NCI-H2029 (cell line): ENCODE results near the gene CDH11.

Experiments
- DNase-seq: peaks from one replicate; lab custom pipeline; 2025; lab: John Stamatoyannopoulos, UW

CDH11 gene, protein sequence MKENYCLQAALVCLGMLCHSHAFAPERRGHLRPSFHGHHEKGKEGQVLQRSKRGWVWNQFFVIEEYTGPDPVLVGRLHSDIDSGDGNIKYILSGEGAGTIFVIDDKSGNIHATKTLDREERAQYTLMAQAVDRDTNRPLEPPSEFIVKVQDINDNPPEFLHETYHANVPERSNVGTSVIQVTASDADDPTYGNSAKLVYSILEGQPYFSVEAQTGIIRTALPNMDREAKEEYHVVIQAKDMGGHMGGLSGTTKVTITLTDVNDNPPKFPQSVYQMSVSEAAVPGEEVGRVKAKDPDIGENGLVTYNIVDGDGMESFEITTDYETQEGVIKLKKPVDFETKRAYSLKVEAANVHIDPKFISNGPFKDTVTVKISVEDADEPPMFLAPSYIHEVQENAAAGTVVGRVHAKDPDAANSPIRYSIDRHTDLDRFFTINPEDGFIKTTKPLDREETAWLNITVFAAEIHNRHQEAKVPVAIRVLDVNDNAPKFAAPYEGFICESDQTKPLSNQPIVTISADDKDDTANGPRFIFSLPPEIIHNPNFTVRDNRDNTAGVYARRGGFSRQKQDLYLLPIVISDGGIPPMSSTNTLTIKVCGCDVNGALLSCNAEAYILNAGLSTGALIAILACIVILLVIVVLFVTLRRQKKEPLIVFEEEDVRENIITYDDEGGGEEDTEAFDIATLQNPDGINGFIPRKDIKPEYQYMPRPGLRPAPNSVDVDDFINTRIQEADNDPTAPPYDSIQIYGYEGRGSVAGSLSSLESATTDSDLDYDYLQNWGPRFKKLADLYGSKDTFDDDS

DNA sequence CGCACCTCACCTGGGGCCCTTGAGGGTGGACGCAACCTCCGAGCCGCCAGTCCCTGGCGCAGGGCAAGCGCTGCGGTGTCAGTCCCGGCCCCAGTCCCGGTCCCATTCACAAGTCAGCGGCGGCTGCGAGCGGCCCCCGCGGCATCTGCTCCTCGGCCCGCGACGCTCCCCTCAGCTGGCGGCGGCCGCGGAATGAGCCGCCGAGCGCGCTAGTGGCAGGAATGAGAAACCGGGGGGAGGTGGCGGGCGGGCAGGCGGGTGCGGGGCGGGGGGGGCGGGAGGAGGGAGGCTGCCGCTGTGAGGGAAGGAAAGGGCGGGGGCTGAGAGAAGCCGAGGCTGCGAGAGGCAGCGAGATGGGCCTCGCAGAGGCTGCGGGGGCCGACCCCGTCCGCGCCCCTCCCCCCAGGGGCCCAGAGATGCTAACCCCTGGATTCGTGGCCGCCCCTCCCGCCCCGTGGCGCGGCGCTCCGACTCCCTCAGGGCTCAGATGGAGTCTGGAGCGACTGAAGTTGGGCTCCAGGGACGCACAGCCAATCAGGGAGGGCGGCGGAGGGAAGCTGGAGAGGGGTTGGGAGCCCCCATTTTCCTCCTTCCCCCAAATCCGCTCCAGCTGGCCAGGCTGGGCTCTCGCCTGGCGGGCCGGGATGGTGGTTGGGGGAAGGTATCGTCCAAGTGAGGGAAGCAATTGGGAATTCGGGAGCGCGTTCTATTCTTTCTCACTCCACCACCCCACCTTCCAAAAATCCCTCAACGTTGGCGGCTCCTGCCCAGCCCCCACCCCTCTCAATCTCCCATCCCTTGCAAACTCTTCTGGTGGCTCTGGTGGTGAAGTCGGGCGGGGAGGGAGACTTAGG lies at the start of gene CDH11:
Gene CDH11 (minus strand): TSS at position 194 of the 854 bp plus-strand sequence. CDS start 117,194 bp downstream, outside the sequence.
- DNase-seq: no peak

DNA sequence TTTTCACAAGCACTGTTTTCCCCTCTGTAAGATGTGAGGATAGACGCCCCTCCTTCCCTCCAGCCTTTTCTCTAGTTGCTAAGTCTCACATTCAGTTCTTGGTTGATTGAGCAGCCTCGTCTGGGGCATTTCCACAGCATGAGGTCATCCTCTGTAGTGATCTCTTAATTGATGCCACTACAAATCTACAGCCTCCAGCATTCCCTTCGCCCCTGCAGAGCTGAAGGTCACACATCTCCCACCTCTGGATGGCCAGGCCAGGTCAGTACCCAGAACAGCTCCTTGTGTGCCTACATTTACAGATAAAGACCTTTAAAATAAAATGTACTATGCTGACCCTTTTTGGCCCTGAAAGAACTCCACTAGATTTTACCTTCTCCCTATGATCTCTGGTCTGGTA lies 32.5 kb upstream of the CDH11 start:
- no peak for DNase-seq

DNA sequence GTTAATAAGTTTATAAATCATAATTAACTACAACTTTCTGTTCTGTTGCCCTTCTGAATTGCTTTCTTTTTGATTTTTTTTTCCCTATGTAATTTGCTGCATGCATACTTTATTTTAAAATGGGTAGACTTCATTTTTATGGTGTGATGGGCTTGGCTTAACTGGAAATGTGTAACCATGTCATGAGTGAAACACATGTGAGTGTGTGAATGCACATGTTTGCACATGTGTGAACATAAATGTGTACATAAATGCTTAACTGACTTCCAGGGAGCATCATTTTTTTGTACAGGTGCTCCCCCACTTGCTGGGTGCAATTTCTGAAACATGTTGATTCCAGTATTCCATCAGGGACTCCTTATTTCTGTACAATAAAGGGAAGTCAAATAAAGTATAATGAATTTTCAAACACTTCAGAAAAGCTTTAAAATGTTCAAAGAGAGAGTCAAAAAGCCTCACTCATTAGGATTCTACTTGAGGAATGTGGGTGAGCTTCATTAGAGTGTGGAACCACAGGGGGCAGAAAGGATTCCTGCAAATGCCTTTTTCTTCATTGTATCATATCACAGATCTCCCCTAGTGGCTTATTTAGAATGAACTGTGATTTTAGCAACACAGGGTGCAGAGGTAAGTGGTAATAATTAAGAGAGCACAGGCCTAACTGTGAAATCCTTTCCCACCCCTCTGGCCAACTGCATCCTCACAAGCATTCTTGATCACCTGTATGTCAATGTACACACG lies 31.7 kb upstream of the CDH11 start:
- DNase-seq: no peak

DNA sequence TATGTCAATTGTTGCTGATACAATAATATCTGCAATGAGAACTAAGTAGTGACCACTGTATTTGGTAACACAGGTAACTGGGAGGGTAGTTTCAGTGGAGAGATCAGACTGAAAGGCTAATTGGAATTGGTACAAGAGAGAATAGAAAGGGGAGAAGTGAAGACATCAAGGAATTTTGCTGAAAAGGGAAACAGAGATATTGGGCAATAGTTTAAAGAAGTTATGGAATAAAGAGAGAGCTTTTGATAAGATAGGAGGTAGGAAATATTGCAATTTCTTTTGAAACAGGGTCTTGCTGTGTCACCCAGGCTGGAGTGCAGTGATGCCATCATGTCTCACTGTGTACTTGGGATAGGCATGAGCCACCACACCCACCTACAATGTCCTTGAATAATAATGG lies 26.9 kb upstream of the CDH11 start:
- DNase-seq: no peak

DNA sequence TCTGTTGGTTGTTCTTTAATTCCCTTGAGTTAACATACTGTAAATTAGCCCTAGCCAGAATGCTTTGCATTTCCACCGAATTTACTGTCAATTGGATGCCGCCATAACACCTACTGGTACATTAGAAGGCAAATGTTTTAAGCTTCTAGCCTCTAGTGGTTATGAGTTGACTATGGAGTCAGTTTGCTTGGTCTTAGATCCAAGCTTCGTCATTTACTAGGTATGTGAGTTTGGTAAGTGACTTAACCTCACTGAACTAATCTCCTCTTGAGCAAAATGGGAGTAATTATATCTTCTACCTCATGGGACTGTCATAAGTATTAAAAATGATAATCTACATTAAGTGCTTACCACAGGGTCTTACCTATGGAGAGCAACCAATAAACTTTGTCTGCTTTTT lies 20.4 kb upstream of the CDH11 start:
- no peak for DNase-seq

DNA sequence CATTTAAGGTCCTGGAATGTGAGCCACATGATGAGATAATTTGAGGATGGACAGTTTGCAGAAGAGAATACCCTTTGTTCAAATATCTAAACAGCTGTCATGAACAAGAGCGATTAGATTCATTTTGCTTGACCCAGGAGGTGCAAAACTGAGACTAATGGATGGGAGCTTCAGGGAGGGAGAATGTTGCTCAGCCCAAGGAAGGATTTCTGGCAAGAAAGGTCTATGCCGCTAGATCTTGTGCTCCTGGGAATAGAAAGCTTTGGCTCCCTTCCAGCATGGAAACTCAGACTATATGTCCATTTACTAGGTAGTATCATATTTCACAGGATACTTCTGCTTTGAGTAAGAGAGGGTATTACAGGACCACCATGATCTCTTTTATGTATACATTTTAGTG lies 14.8 kb upstream of the CDH11 start:
- no peak for DNase-seq

DNA sequence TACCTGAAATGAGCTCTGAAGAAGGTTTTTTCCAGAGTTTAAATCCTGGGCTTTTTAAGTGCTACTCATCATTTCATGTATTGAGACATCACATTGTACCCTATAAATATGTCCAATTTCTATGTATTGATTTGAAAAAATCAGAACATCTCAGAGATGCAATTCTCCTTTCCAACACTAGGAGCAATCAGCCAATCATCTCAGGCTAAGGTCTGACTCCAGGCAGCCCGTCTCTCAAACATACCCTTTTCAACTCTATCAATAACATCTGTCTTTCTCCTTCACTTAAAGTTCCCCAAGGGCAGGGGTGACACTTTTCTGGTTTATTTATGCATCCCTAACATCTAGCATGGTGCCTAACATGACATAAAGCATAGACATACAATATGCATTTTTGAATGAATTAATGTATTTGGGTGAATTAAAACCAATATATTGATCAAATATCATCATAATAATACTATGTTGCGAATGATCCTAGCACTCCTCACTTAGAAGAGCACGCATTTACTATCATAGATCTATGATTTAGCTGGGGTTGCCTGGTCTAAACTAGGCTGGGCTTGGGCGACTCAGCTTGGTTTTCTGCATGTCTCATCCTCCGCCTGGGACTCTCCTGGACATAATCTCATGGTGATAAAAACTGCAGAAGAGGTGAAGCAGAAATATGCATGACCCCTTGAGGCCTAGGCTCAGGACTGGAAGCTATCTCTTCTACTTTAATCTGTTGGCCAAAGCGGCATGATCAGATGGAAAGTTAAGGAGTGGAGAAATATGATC lies 5.2 kb upstream of the CDH11 start:
- no peak for DNase-seq

DNA sequence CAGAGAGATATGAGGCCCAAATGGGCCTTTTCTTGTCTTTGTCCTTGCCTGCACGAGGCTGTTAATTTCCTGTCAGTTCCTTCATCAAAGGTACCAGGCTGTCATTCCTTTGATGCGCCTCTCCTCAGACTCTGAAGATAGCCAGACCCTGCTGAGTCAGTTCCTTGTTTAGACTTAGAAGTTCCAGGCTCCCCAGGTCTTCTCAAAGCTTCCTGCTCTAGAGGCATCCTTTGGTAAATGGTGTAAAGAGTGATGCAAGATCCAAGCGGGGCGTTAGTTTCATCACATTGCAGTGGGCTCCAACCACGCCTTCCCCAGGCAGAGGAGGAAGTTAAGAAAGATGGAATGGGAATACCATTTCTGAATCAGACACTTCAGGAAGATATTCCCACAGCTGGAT lies 4.0 kb upstream of the CDH11 start:
- DNase-seq: no peak

DNA sequence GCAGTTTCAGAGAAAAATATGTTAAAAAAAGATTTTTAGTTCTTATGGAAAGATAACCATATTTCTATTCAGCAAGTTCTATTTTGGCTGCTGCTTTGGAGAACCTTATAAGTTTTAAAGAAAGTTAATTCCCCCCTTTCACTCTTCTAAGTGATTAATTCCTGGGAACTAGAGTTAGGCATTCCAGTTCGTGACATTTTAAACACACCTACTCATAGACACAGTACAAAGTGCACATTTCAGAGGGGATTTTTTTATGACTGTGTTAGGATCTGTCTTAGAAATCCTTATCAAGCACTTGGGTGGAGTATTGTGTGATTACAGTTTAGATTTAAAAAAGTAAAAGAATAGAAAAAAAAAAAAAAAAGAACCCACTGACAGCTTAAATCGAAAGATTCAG lies 3.5 kb upstream of the CDH11 start:
- DNase-seq: no peak

DNA sequence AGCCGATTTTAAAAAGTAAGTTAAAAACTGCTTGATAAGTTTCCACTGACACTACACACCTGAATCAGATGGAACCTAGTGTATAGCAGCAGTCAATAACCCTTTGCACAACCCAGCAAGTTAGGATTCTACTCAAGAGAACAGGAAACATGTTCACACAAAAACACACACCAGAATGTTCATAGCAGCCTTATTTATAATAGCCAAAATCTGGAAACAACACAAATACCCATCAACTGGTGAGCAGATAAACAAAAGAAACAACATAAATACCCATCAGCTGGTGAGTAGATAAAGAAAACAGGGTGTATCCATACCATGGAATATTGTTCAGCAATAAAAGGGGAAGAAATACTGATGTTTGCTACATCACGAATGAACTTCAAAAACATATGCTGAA lies 2.7 kb upstream of the CDH11 start:
- DNase-seq: no peak

DNA sequence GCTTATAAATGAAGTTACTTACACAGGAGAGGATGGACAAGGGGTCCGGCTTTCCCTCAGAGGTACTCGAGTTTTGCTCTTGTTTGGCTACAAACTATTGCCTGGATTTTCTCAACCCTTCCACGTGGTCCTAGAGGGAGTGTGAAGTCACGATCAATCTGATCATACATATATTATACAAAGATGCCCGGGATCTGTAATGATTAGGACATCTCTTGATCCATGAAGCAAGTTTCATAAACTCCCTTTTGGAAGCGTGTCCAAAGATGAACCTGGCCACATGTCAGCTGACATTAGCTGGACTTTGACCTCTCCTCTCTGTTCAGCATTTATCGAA lies 2.3 kb upstream of the CDH11 start:
- no peak for DNase-seq

DNA sequence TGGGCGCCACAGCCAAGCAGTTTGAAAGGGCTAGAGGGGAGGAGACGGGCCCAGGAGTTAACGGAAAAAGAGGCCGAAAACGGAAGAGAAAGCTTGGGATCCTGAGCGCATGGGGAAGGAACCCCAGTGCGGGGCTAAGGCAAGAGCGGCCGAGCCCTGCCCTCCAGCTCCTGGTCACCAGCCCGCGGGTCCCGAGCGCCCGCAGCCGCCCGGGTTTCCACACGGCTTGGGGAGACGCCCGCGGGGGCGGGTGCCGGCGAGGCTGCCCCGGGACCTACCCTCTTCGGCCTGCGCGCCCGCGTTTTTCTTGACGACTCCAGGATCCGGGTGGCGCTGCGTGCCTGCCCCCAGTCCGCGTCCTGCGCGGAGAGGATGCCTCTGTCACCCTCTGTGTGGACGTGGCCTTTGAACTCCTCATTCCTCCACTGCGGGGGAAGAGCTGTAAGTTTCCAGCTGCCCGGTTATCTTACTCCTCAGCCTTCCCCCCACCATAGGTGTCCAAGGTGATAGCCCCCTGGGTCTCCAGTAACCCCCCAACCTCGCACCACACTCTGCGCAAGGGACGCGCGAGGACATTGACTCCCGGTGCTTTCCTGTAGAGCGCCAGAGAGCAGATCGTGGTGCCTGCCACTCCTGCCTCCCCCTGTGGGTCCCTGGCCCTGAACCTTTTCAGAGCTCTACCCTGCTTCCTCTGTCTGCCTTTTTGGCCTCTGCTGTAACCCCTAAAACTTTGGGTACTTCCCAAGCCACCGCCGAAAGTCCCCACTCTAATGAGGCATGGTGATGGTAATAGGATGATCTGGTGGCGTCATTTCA lies 1.7 kb upstream of the CDH11 start:
- DNase-seq: no peak

DNA sequence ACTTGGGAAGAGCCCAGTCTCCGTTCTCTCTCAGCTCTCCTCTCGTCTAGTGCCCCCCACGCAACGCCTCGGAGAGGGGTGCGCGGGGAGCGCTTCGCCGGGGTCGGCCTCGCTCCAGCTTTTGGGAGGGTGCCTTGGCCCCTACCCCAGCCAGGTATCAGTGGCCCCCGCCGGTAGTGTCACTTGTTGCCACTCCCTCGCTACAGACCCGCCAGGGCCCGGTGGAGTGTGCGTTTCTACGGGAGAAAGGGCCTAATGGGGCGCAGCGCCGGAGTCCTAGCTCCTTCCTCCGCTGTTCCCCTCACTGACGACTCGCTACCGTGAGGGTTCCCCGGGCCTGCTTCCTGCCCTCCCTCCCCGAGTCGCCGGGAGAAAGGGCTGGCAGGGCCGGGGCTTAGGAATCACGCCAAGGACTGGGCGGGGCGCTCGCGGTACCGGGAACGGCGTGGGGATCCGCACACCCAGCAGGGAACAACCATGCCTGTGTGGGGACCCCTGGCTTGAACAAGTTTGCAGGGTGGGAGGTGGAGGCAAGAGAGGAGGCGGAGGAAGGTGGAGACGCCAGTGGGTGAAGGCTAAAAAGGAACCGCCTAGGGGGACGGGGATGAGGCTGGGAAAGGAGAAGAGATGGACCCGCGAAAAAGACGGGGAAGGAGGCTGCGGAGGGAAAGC lies 997 bp upstream of the CDH11 start:
- DNase-seq: no peak

DNA sequence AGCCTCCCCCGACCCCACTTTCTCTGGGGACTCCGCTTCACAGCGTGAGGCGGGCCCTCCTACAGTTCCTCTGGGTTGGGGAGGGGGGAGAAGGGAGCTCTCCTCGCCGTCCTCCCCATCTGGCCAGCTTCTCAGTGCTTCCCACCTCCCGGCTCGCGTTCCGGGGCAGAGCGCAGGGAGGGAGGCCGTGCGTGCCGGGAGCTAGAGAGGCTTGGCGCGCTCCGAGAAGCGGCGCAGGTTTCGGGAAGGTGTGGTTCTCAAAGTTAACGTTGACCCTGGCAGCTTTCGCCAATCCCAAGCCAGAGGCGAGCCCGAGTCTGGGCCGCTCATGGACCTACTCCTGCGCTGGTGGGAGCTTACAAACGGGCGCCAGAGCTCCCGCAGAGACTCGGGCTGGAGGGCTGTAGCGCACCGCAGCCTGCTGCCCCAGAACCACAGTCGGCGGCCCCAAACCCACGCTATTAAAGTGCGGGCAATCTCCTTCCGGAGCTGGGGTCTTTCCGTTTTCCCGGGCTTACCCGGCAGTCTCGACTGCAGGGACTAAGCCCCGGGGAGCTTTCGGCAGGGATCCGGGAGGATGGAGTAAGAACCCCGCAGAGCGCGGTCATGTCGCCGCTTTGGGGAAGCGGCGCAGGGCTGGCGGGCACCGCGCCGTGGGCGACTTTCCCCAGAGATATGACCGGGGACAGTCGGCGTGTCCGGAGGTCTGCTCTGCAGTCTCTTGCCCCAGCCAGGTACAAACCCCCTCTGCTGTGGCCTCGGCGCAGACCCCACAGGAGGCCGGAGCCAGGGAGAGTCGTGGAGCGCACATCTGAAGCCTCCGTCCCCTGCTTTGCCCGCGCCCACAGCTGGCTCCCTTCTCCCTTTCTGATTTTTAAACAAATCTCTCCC lies 787 bp downstream of the CDH11 start:
- no peak for DNase-seq

DNA sequence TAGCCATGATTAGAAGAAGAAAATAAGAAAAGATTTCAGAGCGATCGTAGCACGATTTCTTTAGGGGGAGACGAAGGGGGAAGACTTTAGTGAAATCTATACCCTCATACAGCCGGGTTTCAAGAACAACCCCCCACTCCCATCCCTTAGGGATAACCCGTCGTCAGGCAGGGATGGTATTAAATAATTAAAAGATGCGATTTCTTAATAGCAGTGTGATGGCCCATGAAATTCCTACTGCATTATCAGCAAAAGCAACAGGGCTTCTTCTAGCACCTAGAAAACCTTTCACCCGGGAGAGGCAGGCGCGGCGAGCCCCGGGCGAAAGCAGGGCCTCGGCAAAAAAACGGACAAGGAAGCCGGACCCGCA lies 1.4 kb downstream of the CDH11 start:
- no peak for DNase-seq

DNA sequence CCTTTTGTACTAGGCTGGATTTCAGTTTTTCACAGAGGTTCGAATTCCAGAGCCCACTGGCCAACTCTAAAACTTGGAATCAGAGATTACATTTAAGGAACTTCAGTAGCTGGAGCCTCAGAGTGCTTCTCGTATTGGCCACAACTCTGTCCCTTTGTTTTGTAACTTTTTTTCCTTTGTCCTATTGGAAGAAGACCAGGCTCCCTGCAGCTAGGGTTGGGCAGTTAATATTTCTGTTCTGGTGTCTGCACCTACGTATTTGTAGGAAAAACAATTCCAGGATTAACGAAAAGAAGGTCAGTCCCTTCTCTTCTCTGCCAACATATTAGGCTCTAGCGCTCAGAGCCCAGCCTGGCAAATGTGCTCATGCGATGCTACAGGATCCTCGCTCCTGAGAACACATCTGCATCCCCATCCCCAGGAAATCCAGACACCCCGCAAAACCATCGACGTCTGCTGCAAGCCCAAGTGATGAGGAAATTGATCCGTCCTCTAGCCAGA lies 1.9 kb downstream of the CDH11 start:
- no peak for DNase-seq

DNA sequence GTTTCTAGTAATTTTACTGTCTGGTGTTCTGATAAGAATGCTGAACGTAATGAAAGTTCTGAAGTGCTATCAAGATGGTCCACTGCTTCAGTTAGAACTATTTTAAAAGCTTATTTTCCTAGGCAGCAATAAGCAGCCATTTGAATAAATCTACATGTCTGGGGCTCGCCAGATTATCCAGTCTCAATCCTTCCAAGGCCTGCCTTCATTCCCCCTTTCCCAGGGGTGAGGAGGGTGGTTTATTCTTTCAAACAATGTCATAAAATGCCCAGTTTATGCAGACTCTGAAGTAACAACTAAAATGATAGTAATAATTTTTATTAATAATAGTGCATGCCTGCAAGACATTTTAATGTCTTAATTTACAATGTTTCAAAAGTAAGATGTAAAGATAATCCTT lies 2.4 kb downstream of the CDH11 start:
- DNase-seq: no peak

DNA sequence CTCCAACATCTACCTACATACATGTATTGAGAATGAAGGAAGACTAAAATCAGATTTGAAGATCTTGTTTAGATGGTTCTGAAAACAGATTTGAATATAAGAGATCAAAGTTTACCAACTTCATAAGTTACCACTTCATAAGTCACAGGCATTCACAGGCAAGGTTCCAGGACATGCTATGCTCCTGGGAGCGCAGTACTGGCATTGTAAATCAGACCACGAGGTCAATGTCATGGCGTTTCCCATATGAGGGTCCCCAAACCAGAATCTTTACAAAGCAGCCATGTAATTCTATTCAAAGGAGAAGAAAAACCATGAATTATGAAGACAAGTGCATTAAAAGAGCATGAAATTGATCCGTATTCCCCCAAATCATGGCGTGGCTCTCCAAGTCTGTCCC lies 3.0 kb downstream of the CDH11 start:
- no peak for DNase-seq
